NCI-H2029 treated with DMSO at 0.1 percent for 48 hours (cell line): Measurements from ENCODE around the gene FMNL2.
"Not testable (repeated sequence)": the region's sequence is repeated elsewhere in the genome, so short reads cannot be mapped to it uniquely, and the experiment has no call there.

ENCODE experiments used
- DNase-seq: peaks from one replicate; lab custom pipeline; 2025; lab: John Stamatoyannopoulos, UW

The FMNL2 gene

GRCh38 chr2:152335016-152335725 is at the start of gene FMNL2:
FMNL2 (plus strand) TSS chr2:152335174.
- peak; percentile 13 for DNase-seq

GRCh38 chr2:152292991-152293390 is 42.0 kb upstream of the FMNL2 start:
- no peak for DNase-seq

GRCh38 chr2:152297715-152298114 is 37.3 kb upstream of the FMNL2 start:
- no peak for DNase-seq

GRCh38 chr2:152298754-152299153 is 36.2 kb upstream of the FMNL2 start:
- no peak for DNase-seq

GRCh38 chr2:152301131-152301530 is 33.8 kb upstream of the FMNL2 start:
- DNase-seq, result no peak

- DNase-seq, result no peak
Measured at GRCh38 chr2:152303951-152304350, 31.0 kb upstream of the FMNL2 start.

- DNase-seq, result no peak
Measured at GRCh38 chr2:152304836-152305235, 30.1 kb upstream of the FMNL2 start.

- no peak for DNase-seq
Measured at GRCh38 chr2:152307863-152308262, 27.1 kb upstream of the FMNL2 start.

- DNase-seq, result no peak
Measured at GRCh38 chr2:152309352-152310214, 25.4 kb upstream of the FMNL2 start.

- DNase-seq, result no peak
Measured at GRCh38 chr2:152319822-152320570, 15.0 kb upstream of the FMNL2 start.

GRCh38 chr2:152320814-152321213 is 14.2 kb upstream of the FMNL2 start:
- no peak for DNase-seq

GRCh38 chr2:152322222-152322621 is 12.8 kb upstream of the FMNL2 start:
- DNase-seq, result no peak

- not testable (repeated sequence) for DNase-seq
Measured at GRCh38 chr2:152325126-152325525, 9.8 kb upstream of the FMNL2 start.

- DNase-seq, result no peak
Measured at GRCh38 chr2:152326710-152327109, 8.3 kb upstream of the FMNL2 start.

GRCh38 chr2:152328013-152328412 is 7.0 kb upstream of the FMNL2 start:
- DNase-seq, result no peak

GRCh38 chr2:152330235-152330866 is 4.6 kb upstream of the FMNL2 start:
- DNase-seq, result no peak

GRCh38 chr2:152334701-152335015 is 316 bp upstream of the FMNL2 start:
- DNase-seq, result no peak

GRCh38 chr2:152335726-152336118 is 748 bp downstream of the FMNL2 start:
- no peak for DNase-seq

- DNase-seq, result no peak
Measured at GRCh38 chr2:152336119-152336853, 1.3 kb downstream of the FMNL2 start.

- no peak for DNase-seq
Measured at GRCh38 chr2:152336854-152337510, 2.0 kb downstream of the FMNL2 start.

GRCh38 chr2:152337511-152337903 is 2.5 kb downstream of the FMNL2 start:
- DNase-seq, result no peak
